NT2/D1 (cell line): ENCODE data around the gene CHRNB1.

Experiments
- YY1 ChIP-seq: IDR thresholded peaks from 2 replicates; pipeline ENCODE4 v1.6.1; 2011; ENCODE audit not compliant: insufficient read length, insufficient read depth
- ZNF274 ChIP-seq: IDR thresholded peaks from 2 replicates; pipeline ENCODE4 v1.6.1; 2011; ENCODE audit warnings: mild to moderate bottlenecking, low read depth, low read length

- no peak for TF ChIP-seq YY1
- TF ChIP-seq ZNF274: no peak
These were observed 38.5 kb upstream of the CHRNB1 start for GRCh38 chr17:7406235-7406825.
